Bronchial epithelial cell (primary cell): ENCODE measurements around the gene ADGRB2. TPM values are rescaled to one million over a fixed set of nuclear protein-coding genes. Genes with fewer than 3 reads are reported as not detected.

Experiments
- DNase-seq: peaks from one replicate; pipeline ENCODE4 v3.0.0-alpha.2; 2010; ENCODE audit warnings: low read depth
- FAIRE-seq: peaks from 2 replicates; lab custom pipeline; 2011; peaks lifted over from hg19 to GRCh38; lab: Jason Lieb, UNC
- H3K27me3 ChIP-seq: 2 replicates; pipeline ENCODE4 v1.5.1; 2011; ENCODE audit warnings: low read length; ENCODE audit not compliant: control insufficient read depth, insufficient read depth
- H3K36me3 ChIP-seq: 2 replicates; pipeline ENCODE4 v1.5.1; 2011; ENCODE audit warnings: low read length; ENCODE audit not compliant: control insufficient read depth, insufficient read depth
- H3K4me3 ChIP-seq: 2 replicates; pipeline ENCODE4 v1.5.1; 2011; ENCODE audit warnings: mild to moderate bottlenecking, low read depth, low read length, control low read depth
- total RNA-seq: library from RNA; depleted of rRNA; stranded (reverse); fragments of >200 nt; gene quantifications from 2 replicates; pipeline ENCODE4 v1.2.1, GENCODE V29; 2014
- TF ChIP-seq, protein P1 (sequence below): IDR thresholded peaks from 2 replicates; pipeline ENCODE4 v1.5.1; 2011; ENCODE audit warnings: mild to moderate bottlenecking, moderate library complexity, low read length, control low read depth, inconsistent platforms; ENCODE audit not compliant: insufficient read depth, severe bottlenecking

Gene ADGRB2
- total RNA-seq, 1 donor from 2014 or later, result 0.53 TPM

DNA sequence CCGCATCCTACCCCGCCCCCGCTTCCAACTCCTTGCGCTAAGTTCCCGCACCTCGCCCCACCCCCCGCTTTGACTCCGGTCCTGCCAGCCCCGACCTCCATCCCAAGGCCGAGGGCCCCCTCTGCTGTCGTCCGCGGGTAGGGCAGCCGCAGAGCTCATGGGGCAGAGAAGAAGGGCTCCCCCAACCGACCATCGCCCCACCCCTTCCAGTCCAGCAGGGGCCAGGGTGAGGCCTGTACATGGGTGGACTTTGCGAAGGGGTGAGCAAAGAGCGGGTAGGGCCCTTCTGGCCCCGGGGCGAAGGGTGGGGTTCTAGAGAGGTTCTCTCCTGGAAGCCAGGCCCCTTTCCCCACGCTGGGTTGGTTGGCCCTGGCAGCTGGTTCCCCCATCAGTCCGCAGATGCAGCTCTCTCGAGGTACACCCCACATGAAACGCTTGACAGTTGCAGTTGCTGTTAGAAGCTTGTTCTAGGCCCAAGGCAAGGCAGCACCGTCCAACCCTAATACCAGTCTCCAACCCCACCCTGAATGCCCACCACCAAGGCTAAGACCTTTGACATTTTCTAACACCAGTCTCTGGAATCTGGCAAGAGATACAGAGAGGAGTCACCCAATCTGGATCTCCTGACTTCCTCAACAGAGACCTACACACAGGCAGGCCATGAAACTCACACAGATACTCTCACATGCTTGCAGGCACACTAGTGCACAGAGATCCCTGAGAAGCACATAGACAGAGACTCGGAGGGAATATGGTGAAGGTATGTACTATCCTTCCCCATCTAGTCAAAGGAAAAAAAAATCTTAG lies 25.3 kb upstream of the ADGRB2 start:
- Histone ChIP-seq H3K27me3 (no peaks in the 10 kb centered on the region), H3K36me3 (no peaks in the 10 kb centered on the region), H3K4me3 (peak overlapping the region; percentile 78)
- DNase-seq, result peak; percentile 72
- TF ChIP-seq, protein P1, sequence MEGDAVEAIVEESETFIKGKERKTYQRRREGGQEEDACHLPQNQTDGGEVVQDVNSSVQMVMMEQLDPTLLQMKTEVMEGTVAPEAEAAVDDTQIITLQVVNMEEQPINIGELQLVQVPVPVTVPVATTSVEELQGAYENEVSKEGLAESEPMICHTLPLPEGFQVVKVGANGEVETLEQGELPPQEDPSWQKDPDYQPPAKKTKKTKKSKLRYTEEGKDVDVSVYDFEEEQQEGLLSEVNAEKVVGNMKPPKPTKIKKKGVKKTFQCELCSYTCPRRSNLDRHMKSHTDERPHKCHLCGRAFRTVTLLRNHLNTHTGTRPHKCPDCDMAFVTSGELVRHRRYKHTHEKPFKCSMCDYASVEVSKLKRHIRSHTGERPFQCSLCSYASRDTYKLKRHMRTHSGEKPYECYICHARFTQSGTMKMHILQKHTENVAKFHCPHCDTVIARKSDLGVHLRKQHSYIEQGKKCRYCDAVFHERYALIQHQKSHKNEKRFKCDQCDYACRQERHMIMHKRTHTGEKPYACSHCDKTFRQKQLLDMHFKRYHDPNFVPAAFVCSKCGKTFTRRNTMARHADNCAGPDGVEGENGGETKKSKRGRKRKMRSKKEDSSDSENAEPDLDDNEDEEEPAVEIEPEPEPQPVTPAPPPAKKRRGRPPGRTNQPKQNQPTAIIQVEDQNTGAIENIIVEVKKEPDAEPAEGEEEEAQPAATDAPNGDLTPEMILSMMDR, result peak; percentile 92
- peak; percentile 55 for FAIRE-seq

DNA sequence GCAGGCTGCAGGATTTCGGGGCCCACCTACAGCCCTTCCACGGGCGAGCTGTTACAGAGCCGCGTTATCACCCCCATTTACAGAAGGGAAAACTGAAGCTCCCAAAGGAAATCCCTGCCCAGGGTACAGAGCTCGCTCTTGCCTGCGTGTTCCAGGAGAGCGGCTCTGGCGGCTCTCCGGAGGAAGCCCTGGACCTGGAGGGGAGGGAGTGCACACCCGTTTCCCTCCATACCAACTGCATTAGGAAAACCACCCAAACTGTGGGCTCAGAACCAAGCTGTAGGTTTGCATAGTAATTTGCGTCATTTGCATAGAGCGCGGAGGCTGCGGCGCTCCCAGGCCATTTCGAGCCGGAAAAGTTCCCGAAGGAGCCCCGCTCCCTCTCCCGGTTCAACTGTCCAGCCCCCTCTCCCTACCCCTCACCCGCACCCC lies 24.7 kb upstream of the ADGRB2 start:
- Histone ChIP-seq H3K27me3 (no peaks in the 10 kb centered on the region), H3K36me3 (no peaks in the 10 kb centered on the region), H3K4me3 (peak overlapping the region; percentile 78)
- FAIRE-seq, result no peak
- peak; percentile 59 for DNase-seq
- TF ChIP-seq, protein P1, result no peak

DNA sequence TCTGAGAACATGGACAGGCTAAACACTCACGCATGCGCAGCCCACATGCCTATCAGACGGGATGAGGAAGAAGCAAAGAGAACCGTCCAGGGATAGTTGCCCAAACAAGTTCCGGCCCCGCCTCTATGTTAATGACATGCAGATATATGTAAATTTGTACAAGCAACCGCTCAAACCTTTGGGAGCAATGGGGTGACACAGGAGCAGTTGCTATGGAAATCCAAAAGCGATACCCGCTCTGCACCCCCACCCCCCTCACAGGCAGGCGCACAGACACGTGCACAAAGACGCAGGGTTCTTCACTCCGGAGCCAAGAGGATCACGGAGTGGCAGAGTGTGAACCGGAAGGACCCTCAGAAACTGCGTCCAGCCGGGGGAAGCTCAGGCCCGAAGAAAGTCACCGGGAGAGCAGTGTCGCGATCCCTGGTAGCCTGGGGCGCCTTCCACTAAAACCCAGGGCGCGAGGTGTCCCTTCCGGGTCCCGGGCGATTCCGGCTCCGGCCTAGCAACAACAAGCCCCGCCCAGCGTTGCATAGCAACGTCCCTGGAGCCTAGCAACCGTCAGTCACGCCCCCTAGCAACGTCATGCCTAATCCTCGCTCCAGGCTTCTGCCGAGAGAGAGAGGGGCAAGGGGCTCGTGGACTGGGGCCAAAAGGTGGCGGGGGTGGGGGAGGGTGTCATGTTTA lies 24.1 kb upstream of the ADGRB2 start:
- FAIRE-seq (no peak), DNase-seq (peak; percentile 80)
- no peaks in the 10 kb centered on the region for H3K36me3 ChIP-seq
- H3K4me3 ChIP-seq, result peak overlapping the region; percentile 78
- TF ChIP-seq, protein P1, result no peak
- no peaks in the 10 kb centered on the region for H3K27me3 ChIP-seq

DNA sequence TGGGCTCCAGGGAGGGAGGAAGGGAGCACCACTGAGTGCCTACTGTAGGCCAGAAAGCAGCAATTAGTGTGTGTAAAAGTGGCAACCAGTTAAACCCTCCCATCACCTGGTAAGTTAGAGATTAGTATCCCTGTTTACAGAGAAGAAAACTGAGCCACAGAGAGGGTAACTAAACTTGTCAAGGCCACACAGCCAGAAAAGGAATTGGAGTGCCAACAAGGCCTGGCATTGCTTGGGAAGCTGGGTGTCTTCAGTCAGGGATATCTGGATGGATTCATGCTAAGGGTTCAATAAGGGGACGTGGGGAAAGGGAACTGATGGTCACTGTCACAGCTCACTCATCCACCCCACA lies 23.6 kb upstream of the ADGRB2 start:
- H3K36me3 ChIP-seq, result no peaks in the 10 kb centered on the region
- TF ChIP-seq, protein P1, result no peak
- H3K4me3 ChIP-seq, result no peak overlapping the region
- no peak for FAIRE-seq
- DNase-seq, result no peak
- H3K27me3 ChIP-seq, result no peaks in the 10 kb centered on the region

DNA sequence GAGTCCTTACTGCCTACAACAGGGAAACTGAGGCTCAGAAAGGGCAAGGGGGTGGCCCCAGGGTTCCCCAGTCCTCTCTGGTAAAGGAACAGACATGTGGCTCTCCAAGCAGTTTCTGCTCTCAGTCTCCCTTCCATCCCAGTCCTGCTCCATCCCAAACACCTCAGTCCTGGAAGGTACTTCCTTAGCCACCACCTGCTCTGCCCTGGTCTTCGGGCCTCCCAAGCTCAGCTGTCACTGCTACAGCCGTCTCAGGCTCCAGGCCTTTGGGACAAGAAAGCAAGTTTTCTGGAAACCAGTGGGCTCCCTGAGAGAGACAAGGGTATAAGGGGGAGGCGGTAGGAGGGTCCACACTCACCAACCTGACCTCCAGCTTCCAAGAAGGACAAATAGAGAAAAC lies 23.1 kb upstream of the ADGRB2 start:
- Histone ChIP-seq H3K36me3 (no peaks in the 10 kb centered on the region), H3K4me3 (no peak overlapping the region), H3K27me3 (no peaks in the 10 kb centered on the region)
- FAIRE-seq (no peak), DNase-seq (no peak)
- TF ChIP-seq, protein P1, result no peak
